GM13976 (cell line): Measurements from ENCODE around the gene EXOC6B.

Experiments used
- DNase-seq: peaks from one replicate; pipeline ENCODE4 v3.0.0; 2012; ENCODE audit warnings: low spot score
- in situ Hi-C: fragments of 300-500 bp; cut with MboI; formaldehyde crosslinking; loops from one replicate; pipeline ENCODE4 v1.12.0; 2022; ENCODE audit warnings: low sequenced_read_pairs, mixed read lengths, inconsistent platforms; ENCODE audit not compliant: unreplicated experiment
- TF ChIP-seq, protein P1 (sequence below): IDR thresholded peaks from 2 replicates; pipeline ENCODE4 v1.5.1; 2012; ENCODE audit warnings: borderline replicate concordance, mild to moderate bottlenecking; ENCODE audit not compliant: insufficient read depth; ENCODE audit errors: extremely low read depth, missing control alignments, control extremely low read depth

EXOC6B gene

GRCh38 chr2:72457801-72458516, 367.9 kb downstream of the EXOC6B start:
- no peak for DNase-seq
- in situ Hi-C loops, result no loop called here

GRCh38 chr2:72454189-72454588, 371.6 kb downstream of the EXOC6B start:
- TF ChIP-seq, protein P1, sequence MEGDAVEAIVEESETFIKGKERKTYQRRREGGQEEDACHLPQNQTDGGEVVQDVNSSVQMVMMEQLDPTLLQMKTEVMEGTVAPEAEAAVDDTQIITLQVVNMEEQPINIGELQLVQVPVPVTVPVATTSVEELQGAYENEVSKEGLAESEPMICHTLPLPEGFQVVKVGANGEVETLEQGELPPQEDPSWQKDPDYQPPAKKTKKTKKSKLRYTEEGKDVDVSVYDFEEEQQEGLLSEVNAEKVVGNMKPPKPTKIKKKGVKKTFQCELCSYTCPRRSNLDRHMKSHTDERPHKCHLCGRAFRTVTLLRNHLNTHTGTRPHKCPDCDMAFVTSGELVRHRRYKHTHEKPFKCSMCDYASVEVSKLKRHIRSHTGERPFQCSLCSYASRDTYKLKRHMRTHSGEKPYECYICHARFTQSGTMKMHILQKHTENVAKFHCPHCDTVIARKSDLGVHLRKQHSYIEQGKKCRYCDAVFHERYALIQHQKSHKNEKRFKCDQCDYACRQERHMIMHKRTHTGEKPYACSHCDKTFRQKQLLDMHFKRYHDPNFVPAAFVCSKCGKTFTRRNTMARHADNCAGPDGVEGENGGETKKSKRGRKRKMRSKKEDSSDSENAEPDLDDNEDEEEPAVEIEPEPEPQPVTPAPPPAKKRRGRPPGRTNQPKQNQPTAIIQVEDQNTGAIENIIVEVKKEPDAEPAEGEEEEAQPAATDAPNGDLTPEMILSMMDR, result no peak
- in situ Hi-C loops, result no loop called here
- no peak for DNase-seq

More at GRCh38 chr2:72457801-72458516, 367.9 kb downstream of the EXOC6B start:
- TF ChIP-seq, protein P1, result no peak

DNA sequence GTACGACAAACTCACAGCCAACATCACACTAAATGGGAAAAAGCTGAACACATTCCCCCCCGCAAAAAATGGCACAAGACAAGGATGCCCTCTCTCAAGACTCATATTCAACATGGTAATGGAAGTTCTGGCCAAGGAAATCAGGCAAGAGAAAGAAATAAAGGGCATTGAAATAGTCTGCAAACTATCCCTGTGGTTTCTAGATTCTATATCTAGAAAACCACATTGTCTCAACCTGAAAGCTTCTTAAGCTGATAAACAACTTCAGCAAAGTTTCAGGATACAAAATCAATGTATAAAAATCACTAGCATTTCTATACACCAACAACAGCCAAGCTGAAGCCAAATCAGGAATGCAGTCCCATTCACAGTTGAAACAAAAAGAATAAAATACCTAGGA, 383.6 kb downstream of the EXOC6B start:
- DNase-seq, result no peak
- in situ Hi-C loops, result no loop called here
- TF ChIP-seq, protein P1, result no peak

- TF ChIP-seq, protein P1, result no peak
- no peak for DNase-seq
- in situ Hi-C loops, result no loop called here
Observed at GRCh38 chr2:72439892-72440291, 385.9 kb downstream of the EXOC6B start.

DNA sequence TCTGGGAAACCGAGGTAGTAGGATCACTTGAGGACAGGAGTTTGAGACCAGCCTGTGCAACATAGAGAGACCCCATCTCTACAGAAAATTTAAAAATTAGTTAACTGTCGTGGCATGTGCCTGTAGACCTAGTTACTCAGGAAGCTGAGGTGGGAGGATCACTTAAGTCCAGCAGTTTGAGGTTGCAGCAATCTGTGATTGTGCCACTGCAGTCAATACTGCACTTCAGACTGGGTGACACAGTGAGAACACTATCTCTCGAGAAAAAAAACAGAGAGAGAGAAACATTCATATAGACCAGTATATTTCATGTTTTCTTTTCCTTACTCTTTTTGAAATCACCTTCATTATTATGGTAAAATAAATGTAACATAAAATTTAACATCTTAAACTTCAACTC, 387.5 kb downstream of the EXOC6B start:
- TF ChIP-seq, protein P1, result no peak
- in situ Hi-C loops, result no loop called here
- DNase-seq, result no peak

GRCh38 chr2:72431737-72432136, 394.1 kb downstream of the EXOC6B start:
- DNase-seq, result no peak
- TF ChIP-seq, protein P1, result no peak
- in situ Hi-C loops, result no loop called here
